Measurements from ENCODE around the gene LRRC8A.
A peak's percentile ranks its signal among the peaks of the same experiment; 100 is the strongest.

Gene LRRC8A

GRCh38 chr9:128927731-128928411, 45.9 kb downstream of the LRRC8A start:
- TF ChIP-seq, protein P1, sequence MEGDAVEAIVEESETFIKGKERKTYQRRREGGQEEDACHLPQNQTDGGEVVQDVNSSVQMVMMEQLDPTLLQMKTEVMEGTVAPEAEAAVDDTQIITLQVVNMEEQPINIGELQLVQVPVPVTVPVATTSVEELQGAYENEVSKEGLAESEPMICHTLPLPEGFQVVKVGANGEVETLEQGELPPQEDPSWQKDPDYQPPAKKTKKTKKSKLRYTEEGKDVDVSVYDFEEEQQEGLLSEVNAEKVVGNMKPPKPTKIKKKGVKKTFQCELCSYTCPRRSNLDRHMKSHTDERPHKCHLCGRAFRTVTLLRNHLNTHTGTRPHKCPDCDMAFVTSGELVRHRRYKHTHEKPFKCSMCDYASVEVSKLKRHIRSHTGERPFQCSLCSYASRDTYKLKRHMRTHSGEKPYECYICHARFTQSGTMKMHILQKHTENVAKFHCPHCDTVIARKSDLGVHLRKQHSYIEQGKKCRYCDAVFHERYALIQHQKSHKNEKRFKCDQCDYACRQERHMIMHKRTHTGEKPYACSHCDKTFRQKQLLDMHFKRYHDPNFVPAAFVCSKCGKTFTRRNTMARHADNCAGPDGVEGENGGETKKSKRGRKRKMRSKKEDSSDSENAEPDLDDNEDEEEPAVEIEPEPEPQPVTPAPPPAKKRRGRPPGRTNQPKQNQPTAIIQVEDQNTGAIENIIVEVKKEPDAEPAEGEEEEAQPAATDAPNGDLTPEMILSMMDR (conservative IDR thresholded peaks at IDR 0.05; ENCODE audit: low read depth, low read length): peak; percentile 88
- DNase-seq (ENCODE audit: low read depth): no peak

GRCh38 chr9:128928624-128929023, 46.7 kb downstream of the LRRC8A start:
- no peak overlapping the region for H3K4me3 ChIP-seq (ENCODE audit: low read length)
- TF ChIP-seq, protein P1 (conservative IDR thresholded peaks at IDR 0.05; ENCODE audit: low read depth, low read length): no peak
- no peak for DNase-seq (ENCODE audit: low read depth)

More at GRCh38 chr9:128927731-128928411, 45.9 kb downstream of the LRRC8A start:
- H3K4me3 ChIP-seq (ENCODE audit: low read length): no peak overlapping the region

GRCh38 chr9:128929560-128929959, 47.6 kb downstream of the LRRC8A start:
- H3K4me3 ChIP-seq (ENCODE audit: low read length): no peak overlapping the region
- TF ChIP-seq, protein P1 (conservative IDR thresholded peaks at IDR 0.05; ENCODE audit: low read depth, low read length): no peak
- DNase-seq (ENCODE audit: low read depth): no peak

DNA sequence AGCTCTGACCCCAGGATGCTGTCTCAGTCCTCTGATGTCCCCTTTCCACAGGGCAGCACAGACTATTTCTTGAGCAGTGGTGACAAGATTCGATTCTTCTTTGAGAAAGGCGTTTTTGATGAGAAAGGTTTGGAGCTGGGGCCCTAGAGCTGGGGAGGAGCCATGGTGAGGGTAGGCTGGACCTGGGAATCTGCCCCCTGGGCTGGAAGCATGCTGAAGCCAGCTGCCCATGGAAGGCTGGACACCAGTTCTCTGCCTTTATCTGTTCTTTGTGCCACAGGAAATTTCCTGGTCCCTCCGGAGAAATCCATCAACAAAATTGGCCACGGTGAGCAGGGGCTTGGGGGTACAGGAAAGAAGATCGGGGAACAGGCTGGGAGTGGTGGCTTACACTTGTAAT, 51.8 kb downstream of the LRRC8A start:
- no peak overlapping the region for H3K4me3 ChIP-seq (ENCODE audit: low read length)
- TF ChIP-seq, protein P1 (conservative IDR thresholded peaks at IDR 0.05; ENCODE audit: low read depth, low read length): no peak
- no peak for DNase-seq (ENCODE audit: low read depth)

- TF ChIP-seq, protein P1 (conservative IDR thresholded peaks at IDR 0.05; ENCODE audit: low read depth, low read length): no peak
- DNase-seq (ENCODE audit: low read depth): no peak
- no peak overlapping the region for H3K4me3 ChIP-seq (ENCODE audit: low read length)
These were observed 54.4 kb downstream of the LRRC8A start for GRCh38 chr9:128936171-128936865.

DNA sequence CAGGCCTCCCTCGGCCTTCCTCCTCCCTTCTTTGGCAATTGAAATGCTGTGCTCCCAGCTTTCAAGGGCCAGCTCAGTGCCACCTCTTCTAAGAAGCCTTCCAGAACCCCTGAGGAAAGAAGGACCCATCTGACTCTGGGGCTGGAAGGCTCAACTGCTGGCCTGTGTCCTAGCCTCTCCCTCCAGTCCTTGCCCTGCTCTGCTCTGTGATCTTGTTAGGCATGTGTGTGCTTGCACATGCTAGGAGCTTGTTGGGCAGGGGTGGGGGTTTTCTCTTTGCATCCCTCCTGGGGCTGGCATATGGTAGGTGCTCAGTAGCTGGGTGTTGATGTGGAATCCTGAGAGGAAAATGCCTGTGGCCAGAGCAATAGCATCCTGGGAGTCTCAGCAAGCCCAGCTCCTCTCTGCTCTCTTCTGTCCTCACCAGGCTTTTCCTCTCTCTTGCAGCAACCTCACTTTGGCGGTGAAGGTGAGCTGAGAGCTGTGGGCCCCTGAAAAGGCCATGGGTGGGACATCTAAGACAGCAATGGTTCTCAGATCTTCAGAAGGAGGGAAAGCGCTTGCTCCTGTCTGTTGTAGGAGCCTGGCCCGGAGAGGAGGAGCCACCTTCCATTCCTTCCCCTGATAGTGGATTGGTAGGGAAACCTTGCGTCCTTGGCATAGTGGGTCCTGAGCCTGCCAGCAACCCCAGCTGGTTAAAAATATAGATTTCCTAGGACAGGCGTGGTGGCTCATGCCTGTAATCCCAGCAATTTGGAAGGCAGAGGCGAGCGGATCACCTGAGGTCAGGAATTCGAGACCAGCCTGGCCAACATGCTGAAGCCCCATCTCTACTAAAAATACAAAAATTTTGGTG, 55.6 kb downstream of the LRRC8A start:
- H3K4me3 ChIP-seq (ENCODE audit: low read length): no peak overlapping the region
- TF ChIP-seq, protein P1 (conservative IDR thresholded peaks at IDR 0.05; ENCODE audit: low read depth, low read length): no peak
- DNase-seq (ENCODE audit: low read depth): no peak
